H9 (cell line): ENCODE data around the gene MAD1L1. TPM values are rescaled to one million over a fixed set of nuclear protein-coding genes. Genes with fewer than 3 reads are reported as not detected.

Experiments used
- DNase-seq: peaks from one replicate; pipeline ENCODE4 v3.0.0-alpha.2; 2017
- H2AFZ ChIP-seq: one replicate; pipeline ENCODE4 v1.6.1; 2013; ENCODE audit warnings: mild to moderate bottlenecking, low read length, control low read depth, moderate library complexity
- H2AK5ac ChIP-seq: 2 replicates; pipeline ENCODE4 v1.6.1; 2013; ENCODE audit warnings: low read length, control low read depth, mixed read lengths; ENCODE audit not compliant: insufficient read length
- H2BK120ac ChIP-seq: one replicate; pipeline ENCODE4 v1.6.1; 2013; ENCODE audit warnings: low read depth, mild to moderate bottlenecking, low read length, control low read depth, inconsistent platforms; ENCODE audit not compliant: poor library complexity, severe bottlenecking
- H2BK12ac ChIP-seq: 2 replicates; pipeline ENCODE4 v1.6.1; 2013; ENCODE audit warnings: low read length, control low read depth, mixed read lengths, low read depth; ENCODE audit not compliant: insufficient read length
- H2BK15ac ChIP-seq: 2 replicates; pipeline ENCODE4 v1.6.1; 2013; ENCODE audit warnings: low read depth, low read length, control low read depth
- H2BK20ac ChIP-seq: one replicate; pipeline ENCODE4 v1.6.1; 2013; ENCODE audit warnings: low read depth, mild to moderate bottlenecking, low read length, control low read depth, inconsistent platforms; ENCODE audit not compliant: poor library complexity, severe bottlenecking
- H2BK5ac ChIP-seq: 2 replicates; pipeline ENCODE4 v1.6.1; 2013; ENCODE audit warnings: low read length, control low read depth, mixed read lengths; ENCODE audit not compliant: insufficient read length
- H3K14ac ChIP-seq: 2 replicates; pipeline ENCODE4 v1.6.1; 2013; ENCODE audit warnings: low read length, control low read depth; ENCODE audit not compliant: insufficient read depth
- H3K18ac ChIP-seq: 2 replicates; pipeline ENCODE4 v1.6.1; 2013; ENCODE audit warnings: low read depth, mild to moderate bottlenecking, mixed read lengths, low read length, control low read depth; ENCODE audit not compliant: insufficient read length
- H3K23ac ChIP-seq: 2 replicates; pipeline ENCODE4 v1.6.1; 2013; ENCODE audit warnings: low read length, control low read depth, mixed read lengths, low read depth; ENCODE audit not compliant: insufficient read length
- H3K23me2 ChIP-seq: 2 replicates; pipeline ENCODE4 v1.6.1; 2013; ENCODE audit warnings: low read depth, mild to moderate bottlenecking, mixed read lengths, low read length, control low read depth; ENCODE audit not compliant: insufficient read length, poor library complexity, severe bottlenecking
- H3K27ac ChIP-seq: 2 replicates; pipeline ENCODE4 v1.5.1; 2013; ENCODE audit warnings: low read length, control low read depth, mixed read lengths, low read depth; ENCODE audit not compliant: insufficient read length
- H3K27me3 ChIP-seq: 2 replicates; pipeline ENCODE4 v1.6.1; 2013; ENCODE audit warnings: low read length, control low read depth, inconsistent platforms; ENCODE audit not compliant: insufficient read depth
- H3K4ac ChIP-seq: 2 replicates; pipeline ENCODE4 v1.6.1; 2013; ENCODE audit warnings: low read depth, mild to moderate bottlenecking, control low read depth, inconsistent platforms, low read length, moderate library complexity
- H3K4me1 ChIP-seq: 2 replicates; pipeline ENCODE4 v1.6.1; 2013; ENCODE audit warnings: low read length, control low read depth, inconsistent platforms; ENCODE audit not compliant: insufficient read depth
- H3K4me2 ChIP-seq: 2 replicates; pipeline ENCODE4 v1.6.1; 2013; ENCODE audit warnings: low read length, control low read depth, mixed read lengths; ENCODE audit not compliant: insufficient read length, insufficient read depth
- H3K56ac ChIP-seq: 2 replicates; pipeline ENCODE4 v1.6.1; 2013; ENCODE audit warnings: low read depth, mild to moderate bottlenecking, mixed read lengths, low read length, control low read depth; ENCODE audit not compliant: insufficient read length
- H3K79me1 ChIP-seq: 2 replicates; pipeline ENCODE4 v1.6.1; 2013; ENCODE audit warnings: low read depth, mild to moderate bottlenecking, moderate library complexity, low read length, control low read depth, inconsistent platforms; ENCODE audit not compliant: insufficient read depth, poor library complexity, severe bottlenecking
- H3K79me2 ChIP-seq: 2 replicates; pipeline ENCODE4 v1.6.1; 2013; ENCODE audit warnings: low read length, control low read depth, inconsistent platforms; ENCODE audit not compliant: insufficient read depth
- H3K9ac ChIP-seq: 2 replicates; pipeline ENCODE4 v1.6.1; 2013; ENCODE audit warnings: low read length, control low read depth, mixed read lengths; ENCODE audit not compliant: insufficient read length; ENCODE audit errors: extremely low read depth
- H3K9me3 ChIP-seq: one replicate; pipeline ENCODE4 v1.6.1; 2013; ENCODE audit warnings: low read depth, low read length, inconsistent platforms; ENCODE audit not compliant: control insufficient read depth
- H3T11ph ChIP-seq: one replicate; pipeline ENCODE4 v1.6.1; 2013; ENCODE audit warnings: mild to moderate bottlenecking, low read length, control low read depth, inconsistent platforms
- H4K20me1 ChIP-seq: one replicate; pipeline ENCODE4 v1.6.1; 2013; ENCODE audit not compliant: control insufficient read depth, insufficient read length, insufficient read depth
- H4K5ac ChIP-seq: 2 replicates; pipeline ENCODE4 v1.6.1; 2013; ENCODE audit warnings: low read depth, mild to moderate bottlenecking, mixed read lengths, low read length, control low read depth; ENCODE audit not compliant: insufficient read length
- H4K8ac ChIP-seq: replicated peaks from 2 replicates; pipeline ENCODE4 v1.6.1; 2013; ENCODE audit warnings: low read length, control low read depth, mixed read lengths, low read depth; ENCODE audit not compliant: insufficient read length
- H4K91ac ChIP-seq: 2 replicates; pipeline ENCODE4 v1.6.1; 2013; ENCODE audit warnings: low read depth, mild to moderate bottlenecking, moderate library complexity, mixed read lengths, low read length, control low read depth; ENCODE audit not compliant: insufficient read length
- H3K27ac Mint-ChIP-seq, 3 experiments: 2 replicates in 2 of 3; 3 replicates in 1 of 3; pipeline ENCODE4 v1.8.0; 2020 to 2021; ENCODE audit warnings: mixed read lengths in 3 of 3, mild to moderate bottlenecking in 1 of 3, moderate library complexity in 1 of 3
- H3K27me3 Mint-ChIP-seq: 2 replicates; pipeline ENCODE4 v1.8.0; 2021; ENCODE audit warnings: low read depth, mild to moderate bottlenecking, moderate library complexity, mixed read lengths
- H3K36me3 Mint-ChIP-seq, 3 experiments: 2 replicates in 2 of 3; 3 replicates in 1 of 3; pipeline ENCODE4 v1.8.0; 2020 to 2021; ENCODE audit warnings: low read depth in 3 of 3, mixed read lengths in 3 of 3; ENCODE audit not compliant: insufficient read depth in 1 of 3
- H3K4me1 Mint-ChIP-seq, 2 experiments: 2 replicates each; pipeline ENCODE4 v1.8.0; 2020; ENCODE audit warnings: mixed read lengths in 2 of 2
- H3K4me3 Mint-ChIP-seq, 2 experiments: 2 replicates in 1 of 2; 3 replicates in 1 of 2; pipeline ENCODE4 v1.8.0; 2020 to 2021; ENCODE audit warnings: mild to moderate bottlenecking in 2 of 2, mixed read lengths in 2 of 2, moderate library complexity in 1 of 2
- H3K9me3 Mint-ChIP-seq, 2 experiments: 2 replicates in 1 of 2; 3 replicates in 1 of 2; pipeline ENCODE4 v1.8.0; 2020; ENCODE audit warnings: mild to moderate bottlenecking in 2 of 2, mixed read lengths in 2 of 2, moderate library complexity in 1 of 2
- CTCF ChIP-seq: fragments of 200-600 bp; sonication (generic); conservative IDR thresholded peaks from 3 replicates; pipeline ENCODE4 v1.8.0; 2021; ENCODE audit warnings: antibody characterized with exemption, mild to moderate bottlenecking
- WGBS: extraction: QIAGEN DNeasy Blood & Tissue Kit; methylation state at CpG from one replicate; pipeline ENCODE4 v1.1.7; 2013; ENCODE audit warnings: missing lambda C conversion rate, low lambda C conversion rate, mixed read lengths; ENCODE audit not compliant: insufficient read length; ENCODE audit errors: extremely low coverage; 5-methylcytosine and 5-hydroxymethylcytosine counted together
- total RNA-seq: library from RNA; stranded (reverse); gene quantifications from 2 replicates; pipeline ENCODE4 v1.2.1, GENCODE V29; 2021

Gene MAD1L1
- total RNA-seq, 1 experiment from 2014 or later: 39.0 TPM

- no CpG with 5 or more reads among the region's 32 CpGs for WGBS
- TF ChIP-seq CTCF: no peak
- no peaks in the 10 kb centered on the region; the same call in 1 of the 2 replicates for H3K4me1 ChIP-seq
- H3K79me2 ChIP-seq: no peaks in the 10 kb centered on the region; the same call in 1 of the 2 replicates
- H2BK12ac ChIP-seq: no peak overlapping the region
- no peak overlapping the region for H3K56ac ChIP-seq
- no peak overlapping the region for H2BK5ac ChIP-seq
- H4K20me1 ChIP-seq: no peaks in the 10 kb centered on the region
- no peaks in the 10 kb centered on the region for H3K79me1 ChIP-seq
- no peak overlapping the region for H3K23ac ChIP-seq
- Mint-ChIP-seq H3K4me3 (no peak overlapping the region), H3K27me3 (no peaks in the 10 kb centered on the region; the same call in 1 of the 2 replicates), H3K4me1 (peaks cover 10 to 25% of the 10 kb centered on the region in 2 experiments), H3K27ac (peak overlapping the region in 2 of 3 experiments; percentile 52 to 78; a peak in 3 of 7 replicates), H3K9me3 (peaks cover 6 to 15% of the 10 kb centered on the region in 2 experiments), H3K36me3 (peaks cover 16 to 19% (median 17%) of the 10 kb centered on the region in 3 experiments; a peak in 6 of 7 replicates)
- no peak overlapping the region for H3K9ac ChIP-seq
- no peak overlapping the region for H2BK120ac ChIP-seq
- no peak for DNase-seq
- no peak overlapping the region for H4K91ac ChIP-seq
- H3K27ac ChIP-seq: no peak overlapping the region
- no peak overlapping the region for H4K5ac ChIP-seq
- H2BK15ac ChIP-seq: no peak overlapping the region
- H2AFZ ChIP-seq: no peak overlapping the region
- H4K8ac ChIP-seq: no peak overlapping the region
- no peak overlapping the region for H2AK5ac ChIP-seq
- H3T11ph ChIP-seq: no peak overlapping the region
- no peak overlapping the region for H3K4ac ChIP-seq
- H3K18ac ChIP-seq: no peak overlapping the region
- H3K4me2 ChIP-seq: no peak overlapping the region
- H3K23me2 ChIP-seq: no peaks in the 10 kb centered on the region
- H2BK20ac ChIP-seq: no peak overlapping the region
- no peaks in the 10 kb centered on the region for H3K9me3 ChIP-seq
- no peak overlapping the region for H3K14ac ChIP-seq
- no peaks in the 10 kb centered on the region; the same call in 1 of the 2 replicates for H3K27me3 ChIP-seq
Measured at GRCh38 chr7:2043316-2044039, 189.3 kb downstream of the MAD1L1 start.
